H9 (cell line): ENCODE measurements around the gene EXPH5. TPM values are rescaled to one million over a fixed set of nuclear protein-coding genes. Genes with fewer than 3 reads are reported as not detected.

Experiments
- DNase-seq: peaks from one replicate; pipeline ENCODE4 v3.0.0-alpha.2; 2017
- H2AFZ ChIP-seq: one replicate; pipeline ENCODE4 v1.6.1; 2013; ENCODE audit warnings: mild to moderate bottlenecking, low read length, control low read depth, moderate library complexity
- H2AK5ac ChIP-seq: 2 replicates; pipeline ENCODE4 v1.6.1; 2013; ENCODE audit warnings: low read length, control low read depth, mixed read lengths; ENCODE audit not compliant: insufficient read length
- H2BK120ac ChIP-seq: one replicate; pipeline ENCODE4 v1.6.1; 2013; ENCODE audit warnings: low read depth, mild to moderate bottlenecking, low read length, control low read depth, inconsistent platforms; ENCODE audit not compliant: poor library complexity, severe bottlenecking
- H2BK12ac ChIP-seq: 2 replicates; pipeline ENCODE4 v1.6.1; 2013; ENCODE audit warnings: low read length, control low read depth, mixed read lengths, low read depth; ENCODE audit not compliant: insufficient read length
- H2BK15ac ChIP-seq: 2 replicates; pipeline ENCODE4 v1.6.1; 2013; ENCODE audit warnings: low read depth, low read length, control low read depth
- H2BK20ac ChIP-seq: one replicate; pipeline ENCODE4 v1.6.1; 2013; ENCODE audit warnings: low read depth, mild to moderate bottlenecking, low read length, control low read depth, inconsistent platforms; ENCODE audit not compliant: poor library complexity, severe bottlenecking
- H2BK5ac ChIP-seq: 2 replicates; pipeline ENCODE4 v1.6.1; 2013; ENCODE audit warnings: low read length, control low read depth, mixed read lengths; ENCODE audit not compliant: insufficient read length
- H3K14ac ChIP-seq: 2 replicates; pipeline ENCODE4 v1.6.1; 2013; ENCODE audit warnings: low read length, control low read depth; ENCODE audit not compliant: insufficient read depth
- H3K18ac ChIP-seq: 2 replicates; pipeline ENCODE4 v1.6.1; 2013; ENCODE audit warnings: low read depth, mild to moderate bottlenecking, mixed read lengths, low read length, control low read depth; ENCODE audit not compliant: insufficient read length
- H3K23ac ChIP-seq: 2 replicates; pipeline ENCODE4 v1.6.1; 2013; ENCODE audit warnings: low read length, control low read depth, mixed read lengths, low read depth; ENCODE audit not compliant: insufficient read length
- H3K23me2 ChIP-seq: 2 replicates; pipeline ENCODE4 v1.6.1; 2013; ENCODE audit warnings: low read depth, mild to moderate bottlenecking, mixed read lengths, low read length, control low read depth; ENCODE audit not compliant: insufficient read length, poor library complexity, severe bottlenecking
- H3K27ac ChIP-seq: 2 replicates; pipeline ENCODE4 v1.5.1; 2013; ENCODE audit warnings: low read length, control low read depth, mixed read lengths, low read depth; ENCODE audit not compliant: insufficient read length
- H3K27me3 ChIP-seq: 2 replicates; pipeline ENCODE4 v1.6.1; 2013; ENCODE audit warnings: low read length, control low read depth, inconsistent platforms; ENCODE audit not compliant: insufficient read depth
- H3K4ac ChIP-seq: 2 replicates; pipeline ENCODE4 v1.6.1; 2013; ENCODE audit warnings: low read depth, mild to moderate bottlenecking, control low read depth, inconsistent platforms, low read length, moderate library complexity
- H3K4me1 ChIP-seq: 2 replicates; pipeline ENCODE4 v1.6.1; 2013; ENCODE audit warnings: low read length, control low read depth, inconsistent platforms; ENCODE audit not compliant: insufficient read depth
- H3K4me2 ChIP-seq: 2 replicates; pipeline ENCODE4 v1.6.1; 2013; ENCODE audit warnings: low read length, control low read depth, mixed read lengths; ENCODE audit not compliant: insufficient read length, insufficient read depth
- H3K56ac ChIP-seq: 2 replicates; pipeline ENCODE4 v1.6.1; 2013; ENCODE audit warnings: low read depth, mild to moderate bottlenecking, mixed read lengths, low read length, control low read depth; ENCODE audit not compliant: insufficient read length
- H3K79me1 ChIP-seq: 2 replicates; pipeline ENCODE4 v1.6.1; 2013; ENCODE audit warnings: low read depth, mild to moderate bottlenecking, moderate library complexity, low read length, control low read depth, inconsistent platforms; ENCODE audit not compliant: insufficient read depth, poor library complexity, severe bottlenecking
- H3K79me2 ChIP-seq: 2 replicates; pipeline ENCODE4 v1.6.1; 2013; ENCODE audit warnings: low read length, control low read depth, inconsistent platforms; ENCODE audit not compliant: insufficient read depth
- H3K9ac ChIP-seq: 2 replicates; pipeline ENCODE4 v1.6.1; 2013; ENCODE audit warnings: low read length, control low read depth, mixed read lengths; ENCODE audit not compliant: insufficient read length; ENCODE audit errors: extremely low read depth
- H3K9me3 ChIP-seq: one replicate; pipeline ENCODE4 v1.6.1; 2013; ENCODE audit warnings: low read depth, low read length, inconsistent platforms; ENCODE audit not compliant: control insufficient read depth
- H3T11ph ChIP-seq: one replicate; pipeline ENCODE4 v1.6.1; 2013; ENCODE audit warnings: mild to moderate bottlenecking, low read length, control low read depth, inconsistent platforms
- H4K20me1 ChIP-seq: one replicate; pipeline ENCODE4 v1.6.1; 2013; ENCODE audit not compliant: control insufficient read depth, insufficient read length, insufficient read depth
- H4K5ac ChIP-seq: 2 replicates; pipeline ENCODE4 v1.6.1; 2013; ENCODE audit warnings: low read depth, mild to moderate bottlenecking, mixed read lengths, low read length, control low read depth; ENCODE audit not compliant: insufficient read length
- H4K8ac ChIP-seq: replicated peaks from 2 replicates; pipeline ENCODE4 v1.6.1; 2013; ENCODE audit warnings: low read length, control low read depth, mixed read lengths, low read depth; ENCODE audit not compliant: insufficient read length
- H4K91ac ChIP-seq: 2 replicates; pipeline ENCODE4 v1.6.1; 2013; ENCODE audit warnings: low read depth, mild to moderate bottlenecking, moderate library complexity, mixed read lengths, low read length, control low read depth; ENCODE audit not compliant: insufficient read length
- H3K27ac Mint-ChIP-seq, 3 experiments: 2 replicates in 2 of 3; 3 replicates in 1 of 3; pipeline ENCODE4 v1.8.0; 2020 to 2021; ENCODE audit warnings: mixed read lengths in 3 of 3, mild to moderate bottlenecking in 1 of 3, moderate library complexity in 1 of 3
- H3K27me3 Mint-ChIP-seq: 2 replicates; pipeline ENCODE4 v1.8.0; 2021; ENCODE audit warnings: low read depth, mild to moderate bottlenecking, moderate library complexity, mixed read lengths
- H3K36me3 Mint-ChIP-seq, 3 experiments: 2 replicates in 2 of 3; 3 replicates in 1 of 3; pipeline ENCODE4 v1.8.0; 2020 to 2021; ENCODE audit warnings: low read depth in 3 of 3, mixed read lengths in 3 of 3; ENCODE audit not compliant: insufficient read depth in 1 of 3
- H3K4me1 Mint-ChIP-seq, 2 experiments: 2 replicates each; pipeline ENCODE4 v1.8.0; 2020; ENCODE audit warnings: mixed read lengths in 2 of 2
- H3K4me3 Mint-ChIP-seq, 2 experiments: 2 replicates in 1 of 2; 3 replicates in 1 of 2; pipeline ENCODE4 v1.8.0; 2020 to 2021; ENCODE audit warnings: mild to moderate bottlenecking in 2 of 2, mixed read lengths in 2 of 2, moderate library complexity in 1 of 2
- H3K9me3 Mint-ChIP-seq, 2 experiments: 2 replicates in 1 of 2; 3 replicates in 1 of 2; pipeline ENCODE4 v1.8.0; 2020; ENCODE audit warnings: mild to moderate bottlenecking in 2 of 2, mixed read lengths in 2 of 2, moderate library complexity in 1 of 2
- WGBS: extraction: QIAGEN DNeasy Blood & Tissue Kit; methylation state at CpG from one replicate; pipeline ENCODE4 v1.1.7; 2013; ENCODE audit warnings: missing lambda C conversion rate, low lambda C conversion rate, mixed read lengths; ENCODE audit not compliant: insufficient read length; ENCODE audit errors: extremely low coverage; 5-methylcytosine and 5-hydroxymethylcytosine counted together
- total RNA-seq: library from RNA; stranded (reverse); gene quantifications from 2 replicates; pipeline ENCODE4 v1.2.1, GENCODE V29; 2021
- TF ChIP-seq, protein P1 (sequence below): fragments of 200-600 bp; sonication (generic); conservative IDR thresholded peaks from 3 replicates; pipeline ENCODE4 v1.8.0; 2021; ENCODE audit warnings: antibody characterized with exemption, mild to moderate bottlenecking

EXPH5 gene
- total RNA-seq, 1 experiment from 2014 or later = 3.1 TPM

DNA sequence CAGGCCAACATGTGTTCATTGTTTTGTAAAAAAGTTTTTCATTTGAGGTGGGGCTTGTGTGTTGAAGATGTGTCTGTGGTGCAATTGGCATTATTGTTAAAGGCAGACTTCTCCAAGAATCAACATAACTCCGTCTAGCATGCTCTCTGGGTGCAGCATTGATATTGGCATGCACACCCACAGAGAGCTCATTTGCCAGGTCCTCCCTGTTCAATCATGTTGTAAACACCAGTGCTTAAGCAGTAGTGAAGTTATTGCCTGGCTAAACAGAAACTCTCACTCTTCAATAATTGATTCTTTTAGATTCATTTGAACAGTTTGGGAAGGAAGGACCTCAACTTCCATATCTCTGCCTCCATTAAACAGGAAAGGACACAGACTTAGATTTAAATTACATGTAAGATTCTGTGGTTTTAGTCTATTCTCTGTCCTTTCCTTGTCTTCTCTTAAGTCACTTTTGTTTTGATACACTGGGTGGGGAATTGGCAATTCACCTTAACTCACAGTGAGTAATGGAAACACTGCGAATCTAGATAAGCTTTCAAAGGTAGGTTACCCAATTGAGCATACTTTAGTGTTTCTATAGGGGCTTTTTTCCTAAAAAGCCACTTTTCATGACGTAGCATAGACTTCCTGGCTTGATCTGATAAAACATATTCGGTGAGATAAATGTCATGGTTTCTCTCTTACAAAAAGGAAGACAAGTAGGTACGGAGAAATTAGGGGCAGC lies 30.8 kb upstream of the EXPH5 start:
- H4K8ac ChIP-seq = no peak overlapping the region
- H2BK12ac ChIP-seq = no peak overlapping the region
- H2BK15ac ChIP-seq = no peak overlapping the region
- H3K4me1 Mint-ChIP-seq = peaks cover 6 to 8% of the 10 kb centered on the region in 2 experiments
- H3K23ac ChIP-seq = no peak overlapping the region
- no peak overlapping the region for H3K27ac ChIP-seq
- H4K20me1 ChIP-seq = no peaks in the 10 kb centered on the region
- no peak overlapping the region for H3K14ac ChIP-seq
- DNase-seq = no peak
- no peak overlapping the region for H3K9ac ChIP-seq
- H2AK5ac ChIP-seq = no peak overlapping the region
- peaks cover 10% of the 10 kb centered on the region for H3K9me3 ChIP-seq
- H4K91ac ChIP-seq = no peak overlapping the region
- H2BK120ac ChIP-seq = no peak overlapping the region
- no peaks in the 10 kb centered on the region for H3K79me2 ChIP-seq
- no peak overlapping the region for H3K27ac Mint-ChIP-seq
- no peaks in the 10 kb centered on the region for H3K23me2 ChIP-seq
- H2AFZ ChIP-seq = no peak overlapping the region
- H3K27me3 Mint-ChIP-seq = no peaks in the 10 kb centered on the region
- no peak overlapping the region for H3T11ph ChIP-seq
- no peak overlapping the region for H2BK20ac ChIP-seq
- no peak overlapping the region for H3K56ac ChIP-seq
- H3K36me3 Mint-ChIP-seq = peaks cover 0 to 13% (median 4%) of the 10 kb centered on the region in 3 experiments; a peak in 5 of 7 replicates
- TF ChIP-seq, protein P1, sequence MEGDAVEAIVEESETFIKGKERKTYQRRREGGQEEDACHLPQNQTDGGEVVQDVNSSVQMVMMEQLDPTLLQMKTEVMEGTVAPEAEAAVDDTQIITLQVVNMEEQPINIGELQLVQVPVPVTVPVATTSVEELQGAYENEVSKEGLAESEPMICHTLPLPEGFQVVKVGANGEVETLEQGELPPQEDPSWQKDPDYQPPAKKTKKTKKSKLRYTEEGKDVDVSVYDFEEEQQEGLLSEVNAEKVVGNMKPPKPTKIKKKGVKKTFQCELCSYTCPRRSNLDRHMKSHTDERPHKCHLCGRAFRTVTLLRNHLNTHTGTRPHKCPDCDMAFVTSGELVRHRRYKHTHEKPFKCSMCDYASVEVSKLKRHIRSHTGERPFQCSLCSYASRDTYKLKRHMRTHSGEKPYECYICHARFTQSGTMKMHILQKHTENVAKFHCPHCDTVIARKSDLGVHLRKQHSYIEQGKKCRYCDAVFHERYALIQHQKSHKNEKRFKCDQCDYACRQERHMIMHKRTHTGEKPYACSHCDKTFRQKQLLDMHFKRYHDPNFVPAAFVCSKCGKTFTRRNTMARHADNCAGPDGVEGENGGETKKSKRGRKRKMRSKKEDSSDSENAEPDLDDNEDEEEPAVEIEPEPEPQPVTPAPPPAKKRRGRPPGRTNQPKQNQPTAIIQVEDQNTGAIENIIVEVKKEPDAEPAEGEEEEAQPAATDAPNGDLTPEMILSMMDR = no peak
- H3K9me3 Mint-ChIP-seq = peaks cover 12 to 14% of the 10 kb centered on the region in 2 experiments
- no CpG with 5 or more reads among the region's 5 CpGs for WGBS
- H3K4me1 ChIP-seq = no peaks in the 10 kb centered on the region
- no peak overlapping the region for H3K4me2 ChIP-seq
- no peak overlapping the region for H3K4me3 Mint-ChIP-seq
- H3K18ac ChIP-seq = no peak overlapping the region
- no peak overlapping the region for H2BK5ac ChIP-seq
- no peaks in the 10 kb centered on the region for H3K27me3 ChIP-seq
- no peaks in the 10 kb centered on the region for H3K79me1 ChIP-seq
- no peak overlapping the region for H3K4ac ChIP-seq
- no peak overlapping the region for H4K5ac ChIP-seq
